Suprapubic skin (tissue), 4 donors: ENCODE data around the gene ANAPC1.

Source experiments
- EP300 ChIP-seq: sonication (generic); formaldehyde crosslinking; IDR thresholded peaks from one replicate; pipeline ENCODE4 v1.6.1; 2017; ENCODE audit warnings: antibody characterized with exemption
- POLR2AphosphoS5 ChIP-seq, 3 donors: sonication (generic); formaldehyde crosslinking; IDR thresholded peaks; one replicate each; pipeline ENCODE4 v1.6.1; 2017; ENCODE audit warnings: antibody characterized with exemption in 3 of 3
- TF ChIP-seq, protein P1 (sequence below), 2 donors: fragments of 200-600 bp in 1 of 2; fragments of 450-650 bp in 1 of 2; sonication (generic) in 1 of 2; IDR thresholded peaks; one replicate each; pipeline ENCODE4 v1.5.1; 2016 to 2019; ENCODE audit warnings: antibody characterized with exemption in 2 of 2, mild to moderate bottlenecking in 1 of 2, moderate library complexity in 1 of 2

DNA sequence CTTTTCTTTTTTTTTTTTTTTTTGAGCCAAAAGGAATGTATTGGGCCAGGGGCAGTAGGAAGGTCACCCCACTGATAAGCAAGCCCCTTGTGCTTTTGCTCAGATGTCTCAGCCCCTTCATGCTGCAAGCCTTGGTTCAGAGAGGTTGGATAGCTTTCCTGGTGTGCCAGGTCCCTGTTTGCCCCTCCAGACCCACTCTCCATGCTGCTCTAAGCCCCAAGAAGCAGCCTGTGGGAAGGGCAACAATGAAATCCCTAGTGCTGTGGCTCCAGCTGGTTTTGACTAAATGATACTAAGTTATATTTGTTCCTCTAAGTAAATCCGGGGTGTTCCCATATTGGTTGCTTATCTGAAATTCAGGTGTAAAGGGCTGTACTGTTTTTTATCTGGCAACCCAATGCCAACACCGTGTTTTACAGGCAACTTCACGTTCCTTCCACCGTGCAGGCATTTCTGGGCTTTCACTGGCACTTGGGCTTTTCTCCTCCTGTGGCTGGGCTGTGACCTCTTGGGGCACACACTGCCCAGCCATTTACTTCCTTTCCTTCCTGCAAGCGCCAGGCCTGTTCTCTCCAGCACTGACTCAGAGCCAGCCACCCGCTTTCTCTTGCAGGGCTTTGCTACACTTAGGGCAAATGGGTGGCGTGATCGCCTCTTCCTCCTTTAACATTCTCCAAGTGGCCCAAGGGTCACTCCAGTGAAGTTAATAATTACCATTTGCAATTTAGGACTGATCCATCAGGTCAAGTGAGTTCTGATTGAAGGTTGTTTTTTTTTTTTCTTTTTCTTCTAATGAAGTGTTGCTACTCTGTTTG, 36.0 kb upstream of the ANAPC1 start:
- TF ChIP-seq EP300 (no peak), POLR2AphosphoS5 (IDR thresholded peaks at IDR 0.05) (no peak)
- TF ChIP-seq, protein P1, sequence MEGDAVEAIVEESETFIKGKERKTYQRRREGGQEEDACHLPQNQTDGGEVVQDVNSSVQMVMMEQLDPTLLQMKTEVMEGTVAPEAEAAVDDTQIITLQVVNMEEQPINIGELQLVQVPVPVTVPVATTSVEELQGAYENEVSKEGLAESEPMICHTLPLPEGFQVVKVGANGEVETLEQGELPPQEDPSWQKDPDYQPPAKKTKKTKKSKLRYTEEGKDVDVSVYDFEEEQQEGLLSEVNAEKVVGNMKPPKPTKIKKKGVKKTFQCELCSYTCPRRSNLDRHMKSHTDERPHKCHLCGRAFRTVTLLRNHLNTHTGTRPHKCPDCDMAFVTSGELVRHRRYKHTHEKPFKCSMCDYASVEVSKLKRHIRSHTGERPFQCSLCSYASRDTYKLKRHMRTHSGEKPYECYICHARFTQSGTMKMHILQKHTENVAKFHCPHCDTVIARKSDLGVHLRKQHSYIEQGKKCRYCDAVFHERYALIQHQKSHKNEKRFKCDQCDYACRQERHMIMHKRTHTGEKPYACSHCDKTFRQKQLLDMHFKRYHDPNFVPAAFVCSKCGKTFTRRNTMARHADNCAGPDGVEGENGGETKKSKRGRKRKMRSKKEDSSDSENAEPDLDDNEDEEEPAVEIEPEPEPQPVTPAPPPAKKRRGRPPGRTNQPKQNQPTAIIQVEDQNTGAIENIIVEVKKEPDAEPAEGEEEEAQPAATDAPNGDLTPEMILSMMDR (IDR thresholded peaks at IDR 0.05): no peak
